ENCODE measurements around the gene HSD17B12.

HSD17B12 gene

DNA sequence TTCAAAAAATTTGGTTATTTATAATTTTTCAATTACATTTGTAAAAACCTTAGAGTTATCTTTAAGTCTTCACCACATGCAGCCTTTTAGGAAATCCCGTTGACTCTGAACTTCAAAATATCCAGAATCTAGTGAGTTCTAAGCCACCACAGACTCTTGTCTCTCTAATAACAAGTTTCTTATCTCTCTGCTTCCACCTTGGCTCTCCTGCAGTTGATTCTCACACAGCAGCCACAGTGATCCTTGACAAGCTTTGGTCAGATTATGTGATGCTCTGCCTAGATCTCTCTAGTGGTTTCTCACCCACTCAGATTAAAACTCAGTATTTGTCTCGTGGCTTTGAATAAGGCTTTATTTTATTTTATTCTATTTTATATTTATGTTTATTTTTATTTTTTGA is 8.6 kb downstream of the HSD17B12 start:
- no peak for DNase-seq

DNA sequence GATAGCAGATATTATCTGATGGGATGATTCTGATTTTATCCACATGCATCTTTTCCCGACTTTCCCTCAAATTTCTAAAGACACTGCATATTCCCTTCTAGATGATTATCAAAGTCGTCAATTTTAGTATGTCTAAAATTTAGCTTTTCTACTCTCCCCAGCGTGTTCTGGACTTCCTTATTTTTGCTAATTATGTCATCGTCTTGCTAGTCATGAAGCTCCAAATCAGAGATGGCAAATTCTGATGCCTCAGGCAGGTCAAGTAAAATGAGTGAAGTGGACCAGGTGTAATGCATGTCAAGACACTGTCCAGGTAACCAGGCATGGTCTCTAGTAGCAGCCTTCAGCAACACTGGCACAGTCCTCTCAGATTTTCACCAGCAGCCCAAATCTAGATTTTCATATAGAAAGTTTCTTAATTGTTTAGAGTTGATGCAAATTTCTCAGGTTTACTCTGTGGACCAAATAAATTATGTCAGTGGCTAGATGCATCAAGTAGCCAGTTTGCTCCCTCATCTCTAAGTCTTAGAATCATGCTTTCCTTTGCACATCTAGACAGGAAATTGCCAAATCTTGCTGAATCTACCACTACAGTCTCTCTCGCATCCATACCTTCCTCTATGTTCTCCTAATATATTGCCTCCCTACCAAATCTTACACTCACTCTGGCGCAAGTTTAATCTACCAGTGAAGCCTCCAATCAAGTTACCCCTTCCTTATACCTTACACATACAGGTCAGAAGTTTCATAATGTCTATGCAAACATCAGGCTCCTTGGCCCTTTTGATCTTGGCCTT is 10.6 kb downstream of the HSD17B12 start:
- DNase-seq: no peak

DNA sequence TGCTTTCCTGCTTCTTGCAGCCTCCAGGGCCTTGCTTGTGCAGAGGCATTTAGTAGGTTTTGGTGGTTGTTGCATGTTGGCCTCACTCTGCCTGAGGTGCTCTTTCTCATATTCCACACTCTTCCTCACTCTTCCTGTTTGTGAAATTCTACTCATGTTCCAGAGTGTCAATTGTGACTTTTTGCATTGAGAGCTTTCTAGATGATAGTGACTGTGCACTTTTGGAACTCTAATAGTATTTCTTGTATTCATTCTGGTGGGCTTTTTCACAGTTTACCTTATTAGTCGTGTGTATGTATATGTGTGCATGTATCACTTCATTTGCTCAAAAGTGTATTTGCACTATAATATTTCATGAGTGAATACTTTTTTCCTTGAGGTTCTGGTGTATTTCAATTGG is 11.3 kb downstream of the HSD17B12 start:
- no peak for DNase-seq

DNA sequence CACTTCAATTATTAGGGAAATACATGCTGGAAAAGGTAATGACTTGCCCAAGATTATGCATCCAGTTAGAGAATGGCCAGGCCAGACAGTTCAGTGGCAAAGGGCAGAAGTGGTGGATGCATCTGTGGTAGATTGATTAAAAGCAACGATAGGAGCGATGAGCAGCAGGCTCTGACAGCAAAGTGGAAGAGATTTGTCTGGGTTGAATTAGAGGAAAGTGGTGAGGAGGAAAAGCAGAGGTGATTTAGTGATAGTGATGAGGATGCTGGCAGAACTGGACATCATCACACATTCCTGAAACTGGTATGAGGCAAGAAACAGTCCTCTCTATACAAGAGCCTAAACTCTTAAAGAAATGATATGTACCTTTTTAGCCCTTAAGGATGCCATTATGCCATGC is 12.5 kb downstream of the HSD17B12 start:
- no peak for DNase-seq

DNA sequence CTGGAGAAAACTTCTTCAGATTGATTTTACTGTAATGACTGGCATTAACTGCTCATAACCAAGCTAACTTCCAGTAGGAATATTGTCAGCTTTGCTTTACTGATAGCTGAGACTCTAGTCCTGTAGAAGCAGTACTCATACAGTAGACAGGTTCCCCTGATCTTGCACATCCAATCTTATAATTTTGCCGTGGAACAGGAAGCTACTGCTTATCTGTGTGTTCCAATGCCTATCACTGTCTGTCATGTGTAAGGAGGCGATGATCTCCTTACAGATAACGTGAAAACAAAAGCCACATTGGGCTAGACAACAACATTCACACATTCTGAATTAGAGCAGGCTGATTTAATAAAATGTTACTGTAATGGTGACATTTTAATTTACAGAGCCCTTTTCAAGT is 13.2 kb downstream of the HSD17B12 start:
- DNase-seq: no peak

DNA sequence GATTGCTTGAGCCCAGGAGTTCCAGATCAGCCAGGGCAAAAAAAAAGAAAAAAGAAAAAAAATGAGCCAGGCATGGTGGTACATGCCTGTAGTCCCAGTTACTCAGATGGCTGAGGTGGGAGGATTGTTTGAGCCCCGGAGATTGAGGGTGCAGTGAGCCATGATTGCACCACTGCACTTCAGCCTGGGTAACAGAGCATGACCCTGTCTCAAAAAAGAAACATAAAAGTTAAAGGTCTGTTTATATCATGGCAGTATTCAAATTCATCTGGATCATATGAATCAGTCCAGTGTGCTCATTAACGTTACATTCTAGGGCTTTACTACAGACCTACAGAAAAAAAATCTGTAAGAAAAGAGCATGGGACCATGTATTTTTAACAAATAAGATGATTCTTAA is 13.9 kb downstream of the HSD17B12 start:
- DNase-seq: no peak

DNA sequence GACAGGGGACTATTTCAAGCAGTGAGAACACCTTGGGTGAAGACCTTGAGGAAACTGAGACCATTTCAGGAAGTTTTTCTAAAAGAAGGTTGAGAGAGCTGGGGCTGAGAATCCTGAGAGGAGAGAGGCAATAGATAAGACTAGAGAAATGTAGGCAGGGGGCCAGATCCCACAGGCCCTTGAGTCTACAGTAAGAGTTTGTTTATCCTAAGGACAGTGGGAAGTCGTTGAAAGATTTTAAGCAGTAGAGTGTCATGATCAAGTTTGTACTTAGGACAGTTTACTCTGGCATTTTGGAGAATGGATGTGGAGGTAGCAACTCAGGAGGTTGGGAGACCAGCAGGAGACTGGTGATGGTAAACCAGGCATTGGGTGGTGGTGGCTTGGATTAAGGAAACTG is 17.1 kb downstream of the HSD17B12 start:
- DNase-seq: no peak

DNA sequence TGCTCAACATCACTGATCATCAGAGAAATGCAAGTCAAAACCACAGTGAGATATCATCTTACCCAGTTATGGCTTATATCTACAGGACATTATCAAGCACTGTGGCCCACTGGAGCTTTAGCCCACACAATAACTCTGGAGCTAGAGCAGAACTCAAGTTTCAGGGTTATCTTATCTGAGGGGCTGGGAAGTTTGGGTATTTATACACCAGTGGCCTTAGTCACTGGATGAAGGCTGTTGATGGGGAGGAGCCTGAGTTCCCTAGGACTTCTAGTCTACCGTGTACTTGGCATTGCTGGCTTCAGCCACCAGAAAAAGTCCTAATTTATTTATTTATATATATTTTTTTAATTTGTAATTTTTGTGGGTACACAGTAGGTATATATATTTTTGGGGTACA is 19.3 kb downstream of the HSD17B12 start:
- DNase-seq: no peak

DNA sequence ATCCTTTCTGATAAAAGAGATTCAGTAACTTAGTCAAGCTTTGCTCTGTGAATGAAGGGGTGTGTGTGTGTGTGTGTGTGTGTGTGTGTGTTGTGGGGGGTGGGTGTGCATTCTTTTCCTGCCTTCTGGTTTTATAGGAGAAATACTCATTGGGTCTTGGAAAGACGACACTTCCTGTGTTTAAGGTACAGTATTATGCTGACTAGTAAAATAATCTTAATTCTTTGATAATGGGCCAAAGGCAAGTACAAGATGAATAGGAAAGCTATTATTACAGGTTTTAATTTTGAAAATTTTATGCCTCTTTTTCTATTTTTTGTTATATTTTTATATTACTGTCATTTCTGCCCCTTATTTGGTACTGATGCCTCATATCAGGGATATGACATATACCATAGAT is 26.1 kb downstream of the HSD17B12 start:
- no peak for DNase-seq

DNA sequence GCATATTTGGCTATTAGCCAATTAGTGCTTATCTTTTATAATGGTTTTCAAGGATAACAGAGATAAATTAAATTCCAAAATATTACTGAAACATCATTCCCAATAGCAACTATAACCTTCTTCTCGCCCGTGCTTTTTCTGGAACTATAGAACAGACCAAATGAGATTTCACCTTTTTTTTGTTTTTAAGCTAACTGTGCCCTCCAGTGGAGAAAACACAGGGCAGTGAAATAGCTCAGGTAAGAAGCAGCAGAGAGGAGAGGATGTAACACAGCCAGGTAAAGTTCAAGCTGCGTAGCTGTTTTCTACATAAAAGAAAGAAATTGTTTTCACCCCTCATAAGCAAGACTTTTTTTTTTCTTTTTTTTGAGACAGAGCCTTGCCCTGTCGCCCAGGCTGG is 28.2 kb downstream of the HSD17B12 start:
- no peak for DNase-seq

DNA sequence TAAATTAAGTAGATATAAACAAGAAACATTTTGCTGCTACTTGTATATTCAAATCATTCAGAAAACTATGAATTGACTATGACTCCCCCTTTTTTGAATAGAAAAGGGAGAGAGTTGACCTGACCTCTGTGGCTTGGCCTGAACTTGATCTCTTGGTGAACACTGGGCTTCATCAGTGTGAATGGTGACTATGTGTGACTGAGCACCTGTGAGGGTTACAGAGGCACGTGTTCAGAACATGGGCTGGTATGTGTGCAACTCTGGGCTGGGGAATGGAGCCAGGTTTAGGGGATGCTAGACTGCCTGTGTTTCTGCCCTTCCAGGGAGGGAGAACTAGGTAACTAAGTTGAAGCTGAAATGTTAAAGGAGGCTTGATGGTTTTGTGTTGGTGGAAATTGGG is 29.2 kb downstream of the HSD17B12 start:
- no peak for DNase-seq

DNA sequence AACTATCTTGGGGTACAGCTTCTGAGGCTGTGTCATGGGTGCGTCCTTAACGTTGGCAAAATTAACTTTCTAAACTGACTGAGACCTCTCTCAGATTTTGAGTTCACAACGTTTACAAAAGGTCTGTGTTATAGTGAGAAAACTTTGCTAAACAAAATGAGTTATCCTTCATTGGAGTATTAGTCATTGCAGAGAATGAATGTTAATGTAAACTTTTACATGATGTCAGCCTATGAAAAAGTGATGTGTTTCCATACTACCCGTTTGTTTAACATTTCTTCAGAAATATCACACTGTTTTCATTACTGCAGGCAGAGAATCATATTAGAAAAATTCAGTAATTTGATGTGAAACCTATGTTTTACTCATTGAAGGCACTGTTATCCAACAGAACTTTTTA is 32.1 kb downstream of the HSD17B12 start:
- no peak for DNase-seq

DNA sequence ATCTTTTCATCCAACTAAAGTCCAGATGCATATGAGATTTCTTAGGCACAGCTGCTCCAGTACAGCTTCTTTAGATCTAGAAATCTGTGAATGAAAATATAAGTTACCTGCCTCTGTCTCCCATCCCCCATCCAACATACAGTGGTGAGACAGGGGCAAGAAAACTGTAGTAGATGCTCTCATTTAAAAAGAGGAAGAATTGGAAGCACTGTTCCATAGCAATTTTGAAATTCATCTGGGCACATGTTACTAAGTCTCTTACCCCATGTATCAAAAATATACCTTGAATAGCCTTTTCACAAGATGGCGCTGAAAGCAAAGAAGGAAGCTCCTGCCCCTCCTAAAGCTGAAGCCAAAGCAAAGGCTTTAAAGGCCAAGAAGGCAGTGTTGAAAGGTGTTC is 37.8 kb downstream of the HSD17B12 start:
- no peak for DNase-seq

DNA sequence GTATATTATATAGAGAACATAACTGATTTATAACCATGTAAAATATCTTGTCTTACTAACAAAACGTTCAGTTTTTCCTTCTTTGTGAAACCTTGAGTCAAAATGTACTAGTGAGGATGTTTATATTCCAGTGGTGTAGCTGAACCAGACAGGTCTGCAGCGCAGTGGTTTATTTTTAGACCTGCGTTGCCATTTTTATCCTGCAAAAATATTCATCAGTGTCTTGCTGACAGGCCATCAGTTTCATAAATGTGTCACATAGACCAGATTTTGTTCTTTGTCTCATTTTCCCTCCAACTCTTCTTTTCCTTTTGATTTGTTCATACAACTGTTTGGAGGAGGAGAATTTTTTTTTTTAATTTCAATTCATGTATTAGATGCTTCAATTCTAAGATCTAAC is 43.1 kb downstream of the HSD17B12 start:
- DNase-seq: no peak

DNA sequence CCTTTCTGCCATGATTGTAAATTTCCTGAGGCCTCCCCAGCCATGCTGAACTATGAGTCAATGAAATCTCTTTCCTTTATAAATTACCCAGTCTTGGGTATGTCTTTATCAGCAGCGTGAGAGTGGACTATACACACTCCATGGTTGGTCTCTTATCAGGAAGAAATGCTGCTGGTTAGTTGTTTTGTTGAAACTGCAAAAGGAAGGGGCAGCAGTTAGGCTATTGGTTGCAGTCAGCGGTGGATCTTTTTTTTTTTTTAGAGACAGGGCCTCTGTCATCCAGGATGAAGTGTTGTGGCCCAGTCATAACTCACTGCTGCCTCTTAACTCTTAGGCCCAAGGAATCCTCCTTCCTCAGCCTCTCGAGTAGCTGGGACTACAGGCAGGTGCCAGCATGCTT is 51.7 kb downstream of the HSD17B12 start:
- no peak for DNase-seq

DNA sequence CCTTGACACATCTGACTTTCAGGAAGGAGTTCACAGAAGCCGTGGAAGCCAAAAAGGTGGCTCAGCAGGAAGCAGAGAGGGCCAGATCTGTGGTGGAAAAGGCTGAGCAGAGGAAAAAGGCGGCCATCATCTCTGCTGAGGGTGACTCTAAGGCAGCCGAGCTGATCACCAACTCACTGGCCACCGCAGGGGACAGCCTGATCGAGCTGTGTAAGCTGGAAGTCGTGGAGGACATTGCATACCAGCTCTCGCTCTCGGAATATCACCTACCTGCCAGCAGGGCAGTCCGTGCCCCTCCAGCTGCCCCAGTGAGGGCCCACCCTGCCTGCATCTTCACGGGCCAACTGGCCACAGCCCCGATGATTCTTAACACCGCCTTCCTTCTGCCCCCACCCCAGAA is 53.7 kb downstream of the HSD17B12 start:
- DNase-seq: no peak

DNA sequence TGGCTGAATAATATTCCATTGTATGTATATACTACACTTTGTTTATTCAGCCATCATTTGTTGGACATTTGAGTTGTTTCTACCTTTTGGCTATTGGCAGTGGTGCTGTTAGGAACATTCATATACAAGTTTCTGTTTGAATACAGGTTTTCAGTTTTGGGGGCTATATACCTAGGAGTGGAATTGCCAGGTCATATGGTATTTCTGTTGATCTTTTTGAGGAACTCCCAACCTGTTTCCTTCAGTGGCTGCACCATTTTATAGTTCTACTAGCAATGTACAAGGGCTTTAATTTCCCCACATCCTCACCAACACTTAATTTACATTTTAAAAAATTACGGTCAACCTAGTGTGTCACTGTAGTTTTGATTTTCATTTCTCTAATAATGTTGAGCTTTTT is 54.6 kb downstream of the HSD17B12 start:
- DNase-seq: no peak

DNA sequence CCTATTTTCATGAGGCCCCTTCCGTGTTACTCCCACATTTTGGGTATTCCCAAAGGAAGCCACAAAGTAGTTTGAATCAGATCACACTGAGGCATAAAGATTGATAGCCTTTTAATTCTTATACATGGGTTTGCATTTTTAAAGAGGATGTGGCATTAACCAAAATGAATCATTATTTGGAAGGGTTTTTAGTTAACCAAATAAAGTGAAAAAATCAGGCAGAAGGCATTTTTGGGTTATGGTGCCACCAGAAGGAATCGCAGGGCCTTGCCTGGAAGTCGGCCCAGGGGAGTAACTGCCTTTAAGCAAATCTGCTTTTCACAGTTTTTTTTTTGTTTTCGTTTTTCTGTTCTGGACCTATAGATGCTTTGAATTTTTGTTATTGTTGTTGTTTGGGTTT is 55.4 kb downstream of the HSD17B12 start:
- DNase-seq: no peak

DNA sequence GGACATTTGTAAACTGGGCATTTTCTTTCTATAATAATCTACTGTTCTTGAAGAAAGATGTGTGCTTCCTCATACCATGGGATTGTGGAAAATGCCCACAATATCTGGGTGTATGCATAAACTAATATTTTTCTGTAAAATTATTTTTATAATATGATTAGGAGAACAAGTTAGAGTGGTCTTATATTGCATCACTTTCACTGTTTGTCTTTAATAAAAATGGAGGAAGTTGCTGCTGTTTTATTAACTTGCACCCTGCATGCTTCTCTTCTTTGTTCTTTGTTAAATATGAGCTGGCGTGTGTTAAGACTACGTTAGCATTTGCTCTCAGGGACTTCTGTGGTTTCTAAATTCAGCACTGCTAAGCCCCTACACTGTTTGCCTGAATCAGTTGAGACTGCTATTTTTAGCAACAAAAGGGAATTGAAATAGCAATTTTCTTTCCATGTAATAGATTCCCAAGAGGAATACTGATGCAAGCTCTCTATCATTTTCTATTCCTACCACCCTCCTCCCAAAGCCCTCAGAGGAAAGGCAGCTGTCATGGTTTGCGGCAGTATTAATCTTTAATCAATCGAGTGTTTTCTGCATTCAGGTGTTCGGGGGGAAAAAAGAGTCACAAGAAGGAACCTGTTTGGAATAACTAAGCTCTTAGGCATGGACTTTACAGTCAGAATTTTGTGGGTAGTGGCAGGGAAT is 56.1 kb downstream of the HSD17B12 start:
- DNase-seq: no peak

DNA sequence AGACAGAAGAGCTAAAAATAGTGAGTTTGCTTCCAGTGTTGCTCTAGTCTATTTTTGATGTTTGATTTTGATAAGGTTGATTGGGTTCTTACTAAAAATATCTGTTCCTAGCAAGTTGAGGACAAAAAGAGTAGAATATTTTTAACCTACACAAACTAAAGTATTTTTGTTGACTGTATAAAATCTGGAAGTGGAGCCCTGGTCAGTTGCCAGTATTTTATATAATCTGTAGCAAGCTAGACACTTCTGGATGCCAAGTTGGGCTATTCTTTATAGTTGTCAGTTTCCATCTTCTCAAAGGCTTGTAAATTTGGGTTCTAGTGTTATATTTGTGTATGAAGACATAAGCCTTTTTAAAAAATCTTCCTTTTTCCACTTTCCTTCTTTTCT is 56.7 kb downstream of the HSD17B12 start:
- no peak for DNase-seq

DNA sequence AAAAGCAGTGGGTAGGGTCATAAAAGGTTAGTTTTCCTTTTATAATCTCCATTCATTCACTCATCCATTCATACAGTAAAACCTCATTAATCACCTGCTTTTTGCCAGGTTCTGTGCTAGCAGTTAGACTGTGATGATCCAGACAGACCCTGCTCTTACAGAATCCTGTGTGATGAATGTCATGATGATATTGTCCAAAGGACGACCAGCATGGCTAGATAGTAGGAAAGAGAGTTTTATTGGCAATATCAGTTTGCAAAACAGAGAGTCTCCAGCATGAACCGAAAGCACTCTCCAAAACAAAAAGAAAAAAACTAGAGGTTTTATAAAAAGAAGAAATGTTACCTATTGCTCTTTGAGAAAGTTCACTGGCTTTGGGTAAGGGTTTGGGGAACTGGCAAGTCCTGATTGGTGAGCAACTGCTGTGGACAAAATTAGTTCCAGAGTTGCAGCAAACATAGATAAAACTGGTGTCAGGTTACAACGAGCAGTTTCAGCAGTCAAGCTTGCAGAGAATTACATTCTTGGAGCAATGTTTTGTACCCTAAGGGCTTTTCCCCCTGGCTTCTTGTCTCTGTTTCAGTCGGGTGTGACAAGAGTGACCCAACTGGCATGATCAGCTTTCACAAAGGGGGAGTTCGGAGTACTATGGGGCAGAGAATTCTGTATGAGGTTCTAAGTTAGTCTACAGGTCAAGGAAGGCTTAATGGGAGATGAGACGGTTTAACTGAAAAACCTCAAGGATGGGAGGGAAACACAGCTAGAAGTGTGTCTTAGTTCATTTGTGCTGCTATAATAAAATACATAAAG is 58.3 kb downstream of the HSD17B12 start:
- DNase-seq: no peak

DNA sequence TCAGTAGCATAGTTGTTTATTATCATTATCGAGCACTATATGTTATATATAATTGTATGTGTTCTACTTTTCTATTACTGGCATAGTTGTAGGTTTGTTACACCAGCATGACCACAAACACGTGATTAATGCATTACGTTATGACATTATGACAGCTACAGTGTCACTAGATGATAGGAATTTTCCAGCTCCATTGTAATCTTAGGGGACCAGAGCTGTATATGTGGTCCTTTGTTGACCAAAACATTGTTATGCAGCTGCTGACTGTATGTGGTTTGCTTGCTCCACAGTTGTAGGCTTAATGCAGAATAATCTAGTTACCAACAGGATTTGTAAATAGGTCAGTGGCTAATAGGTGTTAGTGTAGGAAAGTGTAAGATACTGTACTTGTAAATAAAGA is 66.1 kb downstream of the HSD17B12 start:
- DNase-seq: no peak

DNA sequence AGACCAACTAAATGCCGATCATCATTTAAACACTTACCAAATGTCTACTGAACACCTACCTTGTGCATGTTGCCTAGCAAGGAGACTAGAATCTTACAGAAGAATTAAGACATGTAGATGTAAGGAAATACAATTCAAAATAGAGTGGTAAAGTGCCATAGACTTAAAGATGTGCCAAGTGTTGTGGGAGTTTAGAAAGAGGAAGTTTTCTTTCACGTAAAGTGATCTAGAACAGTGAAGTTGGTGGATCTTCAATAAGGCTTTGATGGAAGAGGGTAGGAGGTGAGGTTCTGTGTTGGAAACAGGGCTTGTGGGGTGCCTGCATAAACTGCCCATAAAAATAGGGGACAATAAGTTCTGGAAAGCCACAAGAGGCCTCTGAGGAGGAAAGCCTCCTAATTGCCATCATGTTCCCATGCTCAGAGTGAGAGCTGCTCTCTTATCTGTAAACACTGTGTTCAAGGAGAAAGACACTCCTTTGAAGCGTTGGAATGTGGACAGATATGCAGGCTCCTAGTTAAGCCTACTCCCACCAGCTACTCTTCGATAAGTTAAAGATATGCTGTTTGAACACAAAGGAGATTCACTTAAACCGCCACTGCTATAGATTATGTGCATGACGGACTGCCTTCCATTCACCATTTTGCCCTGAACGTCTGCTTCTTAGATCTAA is 66.7 kb downstream of the HSD17B12 start:
- no peak for DNase-seq

All from activated gamma-delta T cell treated with Interleukin-2 at 50 U/mL for 16 hours (primary cell).